ENCODE results near the gene COQ4.

GRCh38 chr9:128349772-128350171, 27.1 kb downstream of the COQ4 start:
- TF ChIP-seq ZFX (IDR thresholded peaks at IDR 0.05): no peak
- TF ChIP-seq EZH2 (IDR thresholded peaks at IDR 0.05): no peak
- no peak for TF ChIP-seq POLR2A (IDR thresholded peaks at IDR 0.05; ENCODE audit: borderline replicate concordance, extremely low read depth, insufficient read depth, insufficient read length)
- no peak for TF ChIP-seq SP1 (IDR thresholded peaks at IDR 0.05; ENCODE audit: low read depth)
- no peak for TF ChIP-seq CTCF (IDR thresholded peaks at IDR 0.05 in 2 of 3, conservative IDR thresholded peaks at IDR 0.05 in 1 of 3; ENCODE audit: borderline replicate concordance in 1 of 3, insufficient read depth in 1 of 3, low read depth in 2 of 3, low read length in 2 of 3)
- TF ChIP-seq CEBPB (IDR thresholded peaks at IDR 0.05; ENCODE audit: low read depth): no peak

Data from HCT116 (cell line).